Skeletal muscle tissue (tissue), 5 donors: ENCODE results near the gene COL20A1. TPM values are rescaled to one million over a fixed set of nuclear protein-coding genes. Genes with fewer than 3 reads are reported as not detected.

Source experiments
- H3K27ac ChIP-seq: one replicate; pipeline ENCODE4 v1.7.0; 2013; ENCODE audit warnings: mild to moderate bottlenecking, low read depth, low read length, inconsistent platforms
- H3K27me3 ChIP-seq, 3 donors: one replicate each; pipeline ENCODE4 v1.7.0; 2013; ENCODE audit warnings: low read length in 3 of 3; ENCODE audit not compliant: control insufficient read depth in 3 of 3, insufficient read depth in 3 of 3
- H3K36me3 ChIP-seq, 3 donors: one replicate each; pipeline ENCODE4 v1.7.0; 2013; ENCODE audit warnings: low read length in 3 of 3; ENCODE audit not compliant: control insufficient read depth in 3 of 3, insufficient read depth in 3 of 3
- H3K4me1 ChIP-seq, 3 donors: one replicate each; pipeline ENCODE4 v1.7.0; 2013; ENCODE audit warnings: low read length in 3 of 3, mild to moderate bottlenecking in 3 of 3; ENCODE audit not compliant: control insufficient read depth in 3 of 3, insufficient read depth in 3 of 3
- H3K4me3 ChIP-seq, 3 donors: one replicate each; pipeline ENCODE4 v1.7.0; 2013; ENCODE audit warnings: low read length in 3 of 3
- H3K9ac ChIP-seq, 3 donors: one replicate each; pipeline ENCODE4 v1.7.0; 2013; ENCODE audit warnings: low read length in 3 of 3, mild to moderate bottlenecking in 3 of 3, moderate library complexity in 2 of 3, low read depth in 1 of 3
- H3K9me3 ChIP-seq, 3 donors: one replicate each; pipeline ENCODE4 v1.7.0; 2013; ENCODE audit warnings: low read length in 3 of 3; ENCODE audit not compliant: control insufficient read depth in 3 of 3
- small RNA-seq: library from RNA; depleted of rRNA; stranded (forward); fragments of <200 nt; gene quantifications from one replicate; pipeline ENCODE3, GENCODE V24; 2014
- total RNA-seq: library from RNA; depleted of rRNA; stranded (reverse); fragments of >200 nt; gene quantifications from one replicate; pipeline ENCODE4 v1.2.3, GENCODE V29; 2014
- donor health status: Osteomylitis.

COL20A1 gene
- total RNA-seq, 1 donor from 2014 or later: 2.6 TPM

- no peaks in the 10 kb centered on the region for H3K36me3 ChIP-seq
- no peaks in the 10 kb centered on the region for H3K4me1 ChIP-seq
- H3K9me3 ChIP-seq: peaks cover 2 to 12% (median 10%) of the 10 kb centered on the region in 3 donors
- no peak overlapping the region for H3K27ac ChIP-seq
- peaks cover 36 to 56% (median 52%) of the 10 kb centered on the region in 3 donors for H3K27me3 ChIP-seq
- no peak overlapping the region for H3K4me3 ChIP-seq
- no peak overlapping the region for H3K9ac ChIP-seq
These were observed 90.6 kb downstream of the COL20A1 start for GRCh38 chr20:63383556-63383955.

GRCh38 chr20:63384336-63384735 lies 91.3 kb downstream of the COL20A1 start:
- Histone ChIP-seq H3K27ac (no peak overlapping the region), H3K4me1 (no peaks in the 10 kb centered on the region), H3K27me3 (peaks cover 29 to 51% (median 46%) of the 10 kb centered on the region in 3 donors), H3K9ac (no peak overlapping the region), H3K4me3 (no peak overlapping the region), H3K36me3 (no peaks in the 10 kb centered on the region), H3K9me3 (peaks cover 2 to 12% (median 10%) of the 10 kb centered on the region in 3 donors)

Small RNAs within 50 kb of the gene (small RNA-seq; reads per million reads assigned to genes)
- gene MIR4326 (2.0 reads per million, percentile 85 among the genes with 10 or more reads in this experiment), gene RNU6-994P (not detected)

Other genes with a start within 250 kb of the COL20A1 start
- 17.2 TPM for gene YTHDF1, start 77.1 kb upstream of the COL20A1 start, total RNA-seq
- gene BIRC7, start 57.3 kb upstream of the COL20A1 start, total RNA-seq: not detected
- gene NKAIN4, start 38.7 kb upstream of the COL20A1 start, total RNA-seq: 13.6 TPM
- gene ARFGAP1, start 20.4 kb upstream of the COL20A1 start, total RNA-seq: 31.8 TPM
- 0.52 TPM for gene CHRNA4, start 68.2 kb downstream of the COL20A1 start, total RNA-seq
- 1.6 TPM for gene KCNQ2, start 179.5 kb downstream of the COL20A1 start, total RNA-seq
- gene EEF1A2, start 205.9 kb downstream of the COL20A1 start, total RNA-seq: 255 TPM
- gene PPDPF, start 227.6 kb downstream of the COL20A1 start, total RNA-seq: 24.0 TPM
- not detected for gene PTK6, start 244.2 kb downstream of the COL20A1 start, total RNA-seq